HuH-7.5 (cell line): ENCODE data around the gene REPIN1.
A peak's percentile ranks its signal among the peaks of the same experiment; 100 is the strongest.

Source experiments
- DNase-seq: peaks from one replicate; pipeline ENCODE4 v3.0.0; 2011; ENCODE audit warnings: low spot score

The REPIN1 gene

DNA sequence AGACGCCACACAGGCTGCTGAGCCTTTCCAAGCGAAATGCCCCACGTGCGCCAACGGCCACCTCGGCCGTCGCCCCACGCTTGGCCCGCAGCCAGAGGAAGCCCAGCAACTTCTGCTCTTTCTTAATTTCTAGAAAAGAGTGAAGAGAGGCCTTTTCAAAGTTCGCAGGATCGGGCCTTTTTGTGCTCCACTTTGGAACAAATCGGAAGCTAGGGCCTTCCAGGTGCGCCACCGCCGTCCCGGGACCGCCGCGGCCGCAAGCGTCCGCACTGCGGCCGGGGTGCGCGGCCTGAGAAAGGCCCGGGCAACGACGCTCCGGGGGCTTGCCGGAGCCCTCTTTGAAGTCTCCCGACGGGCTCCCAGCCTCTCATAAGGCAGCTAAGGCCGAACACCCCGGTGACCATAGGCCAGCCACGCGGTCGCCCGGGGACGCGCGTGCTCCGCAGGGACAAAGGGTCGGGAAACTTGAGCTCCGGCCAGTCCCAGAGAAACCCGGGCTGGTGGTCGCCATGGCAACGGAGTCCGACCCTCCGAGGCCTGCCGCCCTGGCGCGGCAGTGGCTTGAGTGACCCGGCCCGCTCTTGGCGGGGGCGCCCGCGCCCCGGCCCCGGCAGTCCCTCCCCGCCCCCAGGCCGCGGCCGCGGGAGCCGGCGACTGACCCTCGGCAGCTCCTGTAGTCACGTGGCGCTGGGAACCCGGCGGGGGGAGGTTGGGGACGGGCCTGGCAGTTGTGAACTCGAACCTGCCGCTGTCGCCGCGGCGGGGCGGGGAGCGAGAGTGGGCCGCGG is at the start of gene REPIN1:
TSS of gene REPIN1 (plus strand) at position 727 of the 788 bp plus-strand sequence. CDS start 890 bp downstream, outside the sequence.
- DNase-seq: peak; percentile 92

GRCh38 chr7:150321788-150322113 is 46.9 kb upstream of the REPIN1 start:
- no peak for DNase-seq

DNA sequence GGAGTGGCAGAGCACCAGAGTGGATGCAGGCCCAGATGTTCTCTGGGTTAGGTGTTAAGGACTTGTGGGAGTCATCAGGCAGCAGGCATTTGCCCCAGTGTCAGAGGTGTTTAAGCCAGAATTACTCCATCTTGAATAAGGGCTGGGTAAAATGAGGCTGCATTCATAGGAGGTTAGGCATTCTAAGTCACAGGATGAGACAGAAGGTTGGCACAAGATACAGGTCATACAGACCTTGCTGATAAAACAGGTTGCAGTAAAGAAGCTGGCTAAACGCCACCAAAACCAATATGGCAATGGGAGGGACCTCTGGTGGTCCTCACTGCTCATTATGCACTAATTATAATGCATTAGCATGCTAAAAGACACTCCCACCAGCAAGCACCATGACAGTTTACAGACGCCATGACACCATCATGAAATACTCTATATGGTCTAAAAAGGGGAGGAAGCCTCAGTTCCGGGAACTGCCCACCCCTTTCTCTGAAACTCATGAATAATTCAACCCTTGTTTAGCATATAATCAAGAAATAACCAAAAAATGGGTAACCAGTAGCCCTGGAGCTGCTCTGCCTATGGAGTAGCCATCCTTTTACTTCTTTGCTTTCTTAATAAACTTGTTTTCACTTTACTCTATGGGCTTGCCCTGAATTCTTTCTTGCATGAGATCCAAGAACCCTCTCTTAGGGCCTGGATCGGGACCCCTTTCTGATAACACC is 46.3 kb upstream of the REPIN1 start:
- DNase-seq: no peak

DNA sequence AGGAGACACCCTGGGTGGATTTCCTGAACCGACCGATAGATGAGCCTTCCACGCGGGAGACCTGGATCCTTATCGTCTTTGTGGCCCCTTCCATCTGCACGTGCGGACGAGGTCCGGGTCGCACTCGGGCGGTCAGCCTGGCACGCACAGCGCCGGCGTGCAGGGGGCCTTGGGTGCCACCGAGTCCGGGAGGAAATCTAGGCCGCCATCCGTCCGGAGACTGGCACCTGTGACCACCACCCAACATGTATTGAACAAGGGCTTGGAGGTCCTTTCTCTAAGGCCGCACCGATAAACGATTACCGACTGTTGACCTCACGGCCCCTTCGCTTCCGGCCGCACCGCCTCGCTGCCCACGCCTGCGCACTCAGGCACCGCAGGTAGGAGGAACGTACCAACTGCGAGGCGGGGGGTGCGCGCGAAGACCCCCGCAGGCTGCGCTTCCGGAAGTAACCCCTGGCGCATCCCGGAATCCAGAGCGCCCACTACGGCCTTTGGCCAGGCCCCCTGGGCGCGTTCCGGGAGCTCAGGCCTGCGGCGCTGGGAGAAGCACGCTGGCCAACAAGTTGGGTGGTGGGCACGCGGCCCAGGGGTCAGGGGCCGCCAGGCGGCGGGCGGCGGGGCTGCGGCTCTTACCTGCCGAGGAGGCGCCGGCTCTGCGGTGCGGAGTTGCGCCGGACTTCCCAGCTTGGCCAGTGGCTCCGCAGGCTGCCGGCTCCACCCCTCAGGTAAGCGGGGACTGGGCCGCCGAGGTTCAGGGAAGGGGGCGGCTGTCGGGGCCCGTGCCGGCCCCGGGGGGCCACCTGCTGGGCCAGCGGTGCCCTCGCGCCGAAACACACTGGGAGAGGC is 45.6 kb upstream of the REPIN1 start, which contains the start of the genes ACTR3C and LRRC61:
TSS of gene ACTR3C (minus strand) at position 713 of the 849 bp plus-strand sequence. CDS start 28,249 bp downstream, outside the sequence.
TSS of gene LRRC61 (plus strand) at position 523 of the 849 bp plus-strand sequence. CDS start 13,507 bp downstream, outside the sequence.
- DNase-seq: peak; percentile 72

DNA sequence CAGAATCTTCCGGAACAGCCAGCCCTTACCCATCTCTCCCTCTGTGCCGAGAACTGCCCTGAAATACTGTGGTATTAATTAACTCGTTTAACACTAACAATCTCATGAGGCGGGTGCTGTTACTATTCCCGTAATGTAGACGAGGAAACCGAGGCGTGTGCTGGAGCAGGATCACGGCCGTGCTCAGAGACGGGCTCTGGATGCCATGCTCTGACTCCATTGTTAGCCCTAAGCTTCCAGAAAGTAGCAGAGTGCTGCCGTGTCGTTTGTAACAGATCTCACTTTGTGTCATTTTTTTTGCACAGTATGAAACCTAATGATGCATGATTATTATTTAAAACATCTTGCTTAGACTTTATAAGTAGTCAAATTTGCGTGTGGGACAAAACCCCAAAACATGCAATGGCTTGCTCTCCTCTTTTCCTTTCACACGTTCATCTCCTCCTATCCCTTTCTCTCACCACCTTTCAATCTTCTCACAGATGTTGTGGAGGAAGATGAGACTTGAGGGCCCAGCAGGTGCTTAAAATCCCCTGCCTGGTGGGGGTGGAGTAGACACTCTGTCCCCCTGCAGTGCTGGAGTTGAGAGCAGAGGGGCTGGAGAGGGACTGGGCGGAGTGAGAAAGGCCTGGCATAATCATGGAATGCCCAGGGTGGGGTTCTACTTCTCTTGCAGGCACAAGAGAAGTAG is 44.8 kb upstream of the REPIN1 start:
- DNase-seq: no peak

- no peak for DNase-seq
Measured at GRCh38 chr7:150324373-150324961, 44.2 kb upstream of the REPIN1 start.

GRCh38 chr7:150325110-150325611 is 43.5 kb upstream of the REPIN1 start:
- no peak for DNase-seq

GRCh38 chr7:150325901-150326300 is 42.7 kb upstream of the REPIN1 start:
- no peak for DNase-seq

GRCh38 chr7:150326657-150327268 is 41.9 kb upstream of the REPIN1 start:
- DNase-seq: no peak

- DNase-seq: no peak
Measured at GRCh38 chr7:150327308-150327707, 41.3 kb upstream of the REPIN1 start.

DNA sequence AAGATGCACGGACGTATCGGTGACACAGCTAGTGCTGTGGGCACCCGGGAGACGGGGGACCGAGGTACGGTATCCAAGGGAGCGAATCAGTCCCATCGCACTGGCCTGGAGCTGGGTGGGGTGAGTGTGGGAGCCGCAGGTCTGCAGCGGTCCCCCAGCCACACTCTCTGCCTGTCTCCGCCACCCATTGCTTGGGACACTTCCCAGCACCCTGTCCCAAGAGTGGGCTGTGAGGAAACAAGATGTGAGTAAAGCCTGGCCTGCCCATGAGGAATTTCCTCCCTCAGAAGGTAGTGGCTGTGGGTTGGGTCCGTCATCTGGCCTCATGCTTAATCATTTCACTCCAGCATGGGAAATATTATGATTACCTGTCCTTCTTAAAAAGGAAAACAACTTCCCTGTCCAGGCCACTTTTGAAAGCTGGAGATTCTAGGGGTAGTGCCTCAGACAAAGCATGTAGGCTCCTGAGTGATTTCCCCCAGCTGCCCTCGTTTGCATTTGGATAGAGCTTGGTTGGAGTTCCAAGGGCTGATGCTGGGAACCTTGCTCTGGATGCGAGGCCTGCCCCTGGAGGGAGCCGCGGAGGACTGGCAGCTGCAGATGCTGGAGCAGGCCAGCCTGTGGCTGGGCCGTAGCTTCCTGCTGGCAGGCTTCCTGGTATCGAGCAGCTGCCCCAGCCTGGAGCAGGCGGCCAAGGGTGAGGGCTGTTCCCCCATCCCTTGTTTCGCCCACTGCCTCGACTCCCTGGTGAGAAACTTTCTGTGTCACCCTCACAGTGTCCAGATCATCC is 39.1 kb upstream of the REPIN1 start:
- DNase-seq: no peak

GRCh38 chr7:150330211-150330885 is 38.3 kb upstream of the REPIN1 start:
- DNase-seq: no peak

DNA sequence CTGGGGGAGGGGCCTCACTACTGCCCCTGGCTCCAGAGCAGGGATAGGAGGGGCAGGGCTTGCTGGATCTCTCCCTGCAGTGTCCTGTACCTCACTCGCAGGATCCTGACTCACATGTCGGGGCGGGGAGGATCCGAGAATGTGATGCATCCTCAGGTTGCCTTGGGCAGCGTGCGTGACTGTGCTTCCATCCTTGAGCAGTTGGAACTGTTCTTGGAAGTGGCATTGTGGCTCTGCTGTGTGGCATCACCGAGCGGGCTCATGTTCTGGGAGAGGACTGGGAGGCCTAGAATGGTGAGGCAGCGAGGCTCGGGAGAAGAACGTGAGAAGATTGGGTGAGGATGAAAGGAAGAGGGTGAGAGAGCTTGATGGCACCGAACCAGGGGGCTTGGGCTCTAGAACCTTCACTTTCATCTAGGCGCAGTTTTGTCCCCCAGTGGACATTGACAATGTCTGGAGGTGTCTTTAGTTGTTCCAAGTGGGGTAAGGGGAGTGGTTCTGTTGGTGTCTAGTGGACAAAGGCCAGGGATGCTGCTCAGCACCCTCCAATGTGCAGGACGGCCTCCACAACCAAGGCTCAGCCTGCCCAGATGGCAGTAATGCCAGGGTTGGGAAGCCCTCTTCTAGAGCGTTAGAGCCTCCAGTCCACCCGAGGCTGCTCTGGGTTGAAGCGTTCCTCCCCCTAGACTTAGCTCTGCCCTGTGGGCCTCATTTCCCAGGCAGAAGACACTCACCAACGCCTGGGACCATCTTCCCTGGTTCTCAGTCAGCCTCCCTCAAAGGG is 35.6 kb upstream of the REPIN1 start:
- DNase-seq: no peak

- DNase-seq: no peak
Measured at GRCh38 chr7:150333659-150334058, 35.0 kb upstream of the REPIN1 start.

DNA sequence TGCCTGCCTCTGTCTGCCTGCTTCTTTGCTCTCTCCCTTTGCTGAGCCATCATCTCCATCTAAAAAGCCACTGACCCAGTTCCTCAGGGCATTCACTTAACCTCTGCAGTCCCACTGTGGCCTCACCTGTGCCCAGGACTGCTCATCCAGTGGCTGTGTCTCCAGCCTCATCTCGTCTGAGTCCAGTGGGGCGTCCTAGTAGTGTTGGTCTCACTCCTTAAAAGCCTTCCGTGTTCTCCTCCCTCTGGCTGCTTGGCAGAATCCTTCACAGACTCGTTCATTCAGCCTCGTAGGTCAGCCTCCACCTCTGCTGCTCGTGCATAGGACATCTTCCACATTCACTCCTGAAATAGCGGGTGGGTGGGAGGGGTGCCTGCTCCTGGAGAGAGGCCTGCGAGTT is 34.5 kb upstream of the REPIN1 start:
- DNase-seq: no peak

GRCh38 chr7:150335108-150335773 is 33.4 kb upstream of the REPIN1 start:
- DNase-seq: no peak

- no peak for DNase-seq
Measured at GRCh38 chr7:150335774-150336112, 32.9 kb upstream of the REPIN1 start.

DNA sequence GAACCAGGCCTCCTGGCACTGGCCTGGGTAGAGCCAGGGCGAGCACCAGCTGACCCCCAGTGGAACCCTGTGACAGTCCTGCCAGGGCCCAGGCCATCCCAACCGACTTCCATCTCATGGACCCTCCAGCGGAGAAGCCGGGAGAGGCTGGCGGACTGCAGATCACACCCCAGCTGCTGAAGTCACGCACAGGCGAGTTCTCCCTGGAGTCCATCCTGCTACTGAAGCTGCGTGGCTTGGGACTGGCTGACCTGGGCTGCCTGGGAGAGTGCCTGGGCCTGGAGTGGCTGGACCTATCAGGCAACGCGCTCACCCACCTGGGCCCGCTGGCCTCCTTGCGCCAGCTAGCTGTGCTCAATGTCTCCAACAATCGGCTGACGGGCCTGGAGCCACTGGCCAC is 31.9 kb upstream of the REPIN1 start:
- no peak for DNase-seq
